Neural cell (in vitro differentiated cells): Measurements from ENCODE around the gene LGALS3BP.

ENCODE experiments used
- CTCF ChIP-seq: fragments of 450-650 bp; IDR thresholded peaks from 2 replicates; pipeline ENCODE4 v1.5.1; 2014; ENCODE audit warnings: antibody characterized with exemption, mild to moderate bottlenecking, moderate library complexity; ENCODE audit not compliant: poor library complexity, severe bottlenecking
- EP300 ChIP-seq: fragments of 450-650 bp; conservative IDR thresholded peaks from 2 replicates; pipeline ENCODE4 v1.6.1; 2014; ENCODE audit warnings: antibody characterized with exemption, mild to moderate bottlenecking, moderate library complexity; ENCODE audit not compliant: poor library complexity, severe bottlenecking
- EZH2 ChIP-seq: fragments of 200-600, 300-800 bp; shearing (Covaris generic), sonication (generic); IDR thresholded peaks from 2 replicates; pipeline ENCODE4 v1.6.1; 2014; ENCODE audit warnings: antibody characterized with exemption, low read length, borderline replicate concordance, mild to moderate bottlenecking; ENCODE audit not compliant: insufficient read depth, poor library complexity, severe bottlenecking
- POLR2AphosphoS5 ChIP-seq: IDR thresholded peaks from 2 replicates; pipeline ENCODE4 v1.6.1; 2012

- TF ChIP-seq EZH2 (no peak), CTCF (no peak), EP300 (no peak), POLR2AphosphoS5 (no peak)
Observed at GRCh38 chr17:78990349-78991016, 10.8 kb upstream of the LGALS3BP start.
